ENCODE measurements around the gene TMEM207.

Gene TMEM207

DNA sequence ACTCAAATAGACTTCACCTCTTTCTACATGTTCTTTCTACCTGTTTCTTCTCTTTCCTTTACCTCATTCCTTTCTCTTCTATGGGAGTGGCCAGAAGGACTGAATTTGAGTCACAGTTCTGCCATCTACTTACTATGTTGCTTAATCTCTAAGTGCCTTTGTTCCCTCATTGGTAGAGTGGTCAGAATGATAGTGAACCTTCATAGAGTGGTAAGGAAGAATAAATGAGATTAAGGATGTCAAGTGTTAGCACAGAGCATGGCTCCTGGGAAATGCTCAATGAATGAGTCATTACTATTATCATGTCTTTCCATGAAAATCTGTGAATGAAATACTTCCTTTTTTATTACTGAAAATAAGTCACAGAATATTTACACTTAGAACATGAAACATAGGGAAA is 17.5 kb downstream of the TMEM207 start:
- H2AFZ ChIP-seq = no peak overlapping the region
- no peaks in the 10 kb centered on the region for H3K9me3 ChIP-seq (ENCODE audit: control insufficient read depth, low read length)
- no peak overlapping the region for H3K4me2 ChIP-seq (ENCODE audit: low read length)
- TF ChIP-seq, protein P1, sequence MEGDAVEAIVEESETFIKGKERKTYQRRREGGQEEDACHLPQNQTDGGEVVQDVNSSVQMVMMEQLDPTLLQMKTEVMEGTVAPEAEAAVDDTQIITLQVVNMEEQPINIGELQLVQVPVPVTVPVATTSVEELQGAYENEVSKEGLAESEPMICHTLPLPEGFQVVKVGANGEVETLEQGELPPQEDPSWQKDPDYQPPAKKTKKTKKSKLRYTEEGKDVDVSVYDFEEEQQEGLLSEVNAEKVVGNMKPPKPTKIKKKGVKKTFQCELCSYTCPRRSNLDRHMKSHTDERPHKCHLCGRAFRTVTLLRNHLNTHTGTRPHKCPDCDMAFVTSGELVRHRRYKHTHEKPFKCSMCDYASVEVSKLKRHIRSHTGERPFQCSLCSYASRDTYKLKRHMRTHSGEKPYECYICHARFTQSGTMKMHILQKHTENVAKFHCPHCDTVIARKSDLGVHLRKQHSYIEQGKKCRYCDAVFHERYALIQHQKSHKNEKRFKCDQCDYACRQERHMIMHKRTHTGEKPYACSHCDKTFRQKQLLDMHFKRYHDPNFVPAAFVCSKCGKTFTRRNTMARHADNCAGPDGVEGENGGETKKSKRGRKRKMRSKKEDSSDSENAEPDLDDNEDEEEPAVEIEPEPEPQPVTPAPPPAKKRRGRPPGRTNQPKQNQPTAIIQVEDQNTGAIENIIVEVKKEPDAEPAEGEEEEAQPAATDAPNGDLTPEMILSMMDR (IDR thresholded peaks at IDR 0.05) = no peak
- no peaks in the 10 kb centered on the region for H3K27me3 ChIP-seq (ENCODE audit: control insufficient read depth, insufficient read depth, low read length)
- no peak overlapping the region for H3K9ac ChIP-seq
- H3K79me2 ChIP-seq = no peaks in the 10 kb centered on the region
- no peaks in the 10 kb centered on the region for H3K4me1 ChIP-seq
- no peaks in the 10 kb centered on the region for H3K36me3 ChIP-seq (ENCODE audit: control insufficient read depth, insufficient read depth, low read length)
- no peak overlapping the region for H3K27ac ChIP-seq
- H3K4me3 ChIP-seq (ENCODE audit: low read depth, low read length) = no peak overlapping the region

- H3K4me3 ChIP-seq (ENCODE audit: low read depth, low read length) = no peak overlapping the region
- H3K36me3 ChIP-seq (ENCODE audit: control insufficient read depth, insufficient read depth, low read length) = no peaks in the 10 kb centered on the region
- H2AFZ ChIP-seq = no peak overlapping the region
- H3K27ac ChIP-seq = no peak overlapping the region
- H3K27me3 ChIP-seq (ENCODE audit: control insufficient read depth, insufficient read depth, low read length) = no peaks in the 10 kb centered on the region
- no peaks in the 10 kb centered on the region for H3K79me2 ChIP-seq
- no peaks in the 10 kb centered on the region for H3K4me1 ChIP-seq
- no peak overlapping the region for H3K9ac ChIP-seq
- TF ChIP-seq, protein P1 (IDR thresholded peaks at IDR 0.05) = no peak
- H3K4me2 ChIP-seq (ENCODE audit: low read length) = no peak overlapping the region
- H3K9me3 ChIP-seq (ENCODE audit: control insufficient read depth, low read length) = no peaks in the 10 kb centered on the region
Measured at GRCh38 chr3:190430906-190431305, 18.8 kb downstream of the TMEM207 start.

GRCh38 chr3:190429681-190430080 is 20.0 kb downstream of the TMEM207 start:
- no peaks in the 10 kb centered on the region for H3K79me2 ChIP-seq
- no peak overlapping the region for H3K4me3 ChIP-seq (ENCODE audit: low read depth, low read length)
- TF ChIP-seq, protein P1 (IDR thresholded peaks at IDR 0.05) = no peak
- no peaks in the 10 kb centered on the region for H3K4me1 ChIP-seq
- H3K27me3 ChIP-seq (ENCODE audit: control insufficient read depth, insufficient read depth, low read length) = no peaks in the 10 kb centered on the region
- H3K27ac ChIP-seq = no peak overlapping the region
- no peak overlapping the region for H3K9ac ChIP-seq
- no peak overlapping the region for H3K4me2 ChIP-seq (ENCODE audit: low read length)
- no peaks in the 10 kb centered on the region for H3K9me3 ChIP-seq (ENCODE audit: control insufficient read depth, low read length)
- no peaks in the 10 kb centered on the region for H3K36me3 ChIP-seq (ENCODE audit: control insufficient read depth, insufficient read depth, low read length)
- H2AFZ ChIP-seq = no peak overlapping the region

GRCh38 chr3:190426806-190427507 is 22.7 kb downstream of the TMEM207 start:
- Histone ChIP-seq H3K9ac (no peak overlapping the region), H3K4me1 (no peaks in the 10 kb centered on the region), H3K4me2 (ENCODE audit: low read length) (no peak overlapping the region), H3K27ac (no peak overlapping the region), H3K4me3 (ENCODE audit: low read depth, low read length) (no peak overlapping the region), H2AFZ (peak overlapping the region; percentile 59), H3K79me2 (no peaks in the 10 kb centered on the region), H3K9me3 (ENCODE audit: control insufficient read depth, low read length) (no peaks in the 10 kb centered on the region), H3K27me3 (ENCODE audit: control insufficient read depth, insufficient read depth, low read length) (no peaks in the 10 kb centered on the region), H3K36me3 (ENCODE audit: control insufficient read depth, insufficient read depth, low read length) (no peaks in the 10 kb centered on the region)
- TF ChIP-seq, protein P1 (IDR thresholded peaks at IDR 0.05) = no peak

DNA sequence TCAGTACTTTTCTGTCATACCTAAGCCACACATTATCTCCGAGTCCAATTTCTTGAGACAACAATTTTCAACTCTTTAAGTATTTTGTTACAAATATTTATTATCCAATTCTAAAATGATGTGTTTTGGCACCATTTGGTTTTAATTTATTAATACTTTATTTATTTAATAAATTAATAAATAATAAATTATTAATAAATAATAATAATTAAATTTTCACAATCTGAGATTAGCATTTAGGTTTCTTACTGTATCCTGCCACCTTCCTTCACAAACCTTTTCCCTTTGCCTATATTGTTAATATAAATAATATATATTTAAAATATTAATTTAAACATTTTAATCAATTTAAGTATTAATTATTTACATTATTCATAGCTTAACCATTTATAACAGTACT is 23.9 kb downstream of the TMEM207 start:
- Histone ChIP-seq H2AFZ (no peak overlapping the region), H3K9ac (no peak overlapping the region), H3K4me1 (no peaks in the 10 kb centered on the region), H3K79me2 (no peaks in the 10 kb centered on the region), H3K4me2 (ENCODE audit: low read length) (no peak overlapping the region), H3K4me3 (ENCODE audit: low read depth, low read length) (no peak overlapping the region), H3K36me3 (ENCODE audit: control insufficient read depth, insufficient read depth, low read length) (no peaks in the 10 kb centered on the region), H3K9me3 (ENCODE audit: control insufficient read depth, low read length) (no peaks in the 10 kb centered on the region), H3K27me3 (ENCODE audit: control insufficient read depth, insufficient read depth, low read length) (no peaks in the 10 kb centered on the region), H3K27ac (no peak overlapping the region)
- TF ChIP-seq, protein P1 (IDR thresholded peaks at IDR 0.05) = no peak
